GM18511 (cell line): ENCODE measurements around the gene LINGO3.

Experiments used
- ATAC-seq: cut with Tn5 transposase; IDR thresholded peaks from one replicate; pipeline ENCODE4 v1.9.1; 2021; ENCODE audit warnings: mild to moderate bottlenecking, moderate library complexity; ENCODE audit not compliant: unreplicated experiment

Gene LINGO3

DNA sequence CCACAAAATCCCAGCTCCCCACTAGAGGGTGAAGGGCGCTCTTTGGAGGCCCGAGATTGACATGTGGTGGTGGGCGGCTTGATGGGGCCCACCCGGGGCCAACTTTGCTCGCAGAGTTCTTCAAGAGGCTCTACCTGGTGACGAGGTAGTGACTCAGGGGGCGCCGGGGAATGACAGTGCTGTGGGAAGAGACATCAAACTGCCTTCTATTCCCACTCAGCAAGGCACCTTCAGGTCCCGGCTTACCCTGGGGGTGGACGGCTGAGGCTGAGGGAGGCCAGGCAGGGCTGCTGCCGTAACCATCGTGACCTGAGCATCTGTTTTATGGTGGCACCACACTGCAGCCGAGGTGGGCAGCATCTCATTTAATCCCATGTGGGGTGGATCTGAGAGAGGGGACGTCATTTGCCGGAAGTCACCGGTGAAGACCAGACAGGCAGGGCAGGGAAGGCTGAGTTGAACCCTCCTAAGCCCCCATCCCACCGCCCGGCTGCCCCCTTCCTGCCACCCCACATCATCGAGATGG, 1.6 kb downstream of the LINGO3 start:
- ATAC-seq = no peak

DNA sequence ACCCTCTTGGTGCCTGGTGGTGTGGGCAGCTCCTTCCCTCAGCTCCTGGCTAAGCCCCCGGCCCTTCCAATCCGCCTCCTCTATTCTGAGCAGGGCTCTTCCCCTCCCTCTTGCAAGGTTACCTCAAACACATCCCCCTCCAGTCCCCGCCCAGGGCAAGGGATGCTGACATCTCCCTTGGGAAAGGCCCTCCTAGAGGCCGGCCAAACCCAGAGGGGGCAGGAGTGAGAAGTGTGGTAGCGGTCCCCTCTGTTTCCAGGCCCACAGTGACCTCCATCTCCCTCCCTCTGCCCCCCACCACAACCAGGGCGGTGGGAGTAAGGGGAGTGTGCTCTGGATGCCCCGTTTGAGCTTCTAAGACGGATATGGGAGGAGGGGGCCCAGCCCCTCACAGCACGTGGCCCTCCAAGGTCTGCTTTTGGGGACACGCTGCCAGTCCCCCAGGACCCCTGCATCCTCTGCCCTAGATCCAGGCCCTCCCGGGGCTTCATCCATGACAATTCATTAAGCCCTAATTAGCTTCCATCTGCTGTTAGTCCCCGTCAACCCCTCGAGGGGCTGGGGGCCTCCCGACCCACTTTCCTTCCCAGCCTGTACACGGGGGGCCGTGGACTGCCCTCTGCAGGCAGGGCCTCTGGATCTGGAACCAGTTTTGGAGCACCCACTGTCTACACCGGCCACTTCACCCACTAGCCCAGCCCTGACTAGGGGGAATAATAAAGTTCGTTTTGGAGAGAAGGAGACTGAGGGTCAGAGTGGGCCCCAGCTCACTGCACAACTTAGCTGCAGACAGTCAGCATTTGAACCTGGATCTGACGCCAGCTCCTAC, 2.3 kb downstream of the LINGO3 start:
- ATAC-seq = no peak

DNA sequence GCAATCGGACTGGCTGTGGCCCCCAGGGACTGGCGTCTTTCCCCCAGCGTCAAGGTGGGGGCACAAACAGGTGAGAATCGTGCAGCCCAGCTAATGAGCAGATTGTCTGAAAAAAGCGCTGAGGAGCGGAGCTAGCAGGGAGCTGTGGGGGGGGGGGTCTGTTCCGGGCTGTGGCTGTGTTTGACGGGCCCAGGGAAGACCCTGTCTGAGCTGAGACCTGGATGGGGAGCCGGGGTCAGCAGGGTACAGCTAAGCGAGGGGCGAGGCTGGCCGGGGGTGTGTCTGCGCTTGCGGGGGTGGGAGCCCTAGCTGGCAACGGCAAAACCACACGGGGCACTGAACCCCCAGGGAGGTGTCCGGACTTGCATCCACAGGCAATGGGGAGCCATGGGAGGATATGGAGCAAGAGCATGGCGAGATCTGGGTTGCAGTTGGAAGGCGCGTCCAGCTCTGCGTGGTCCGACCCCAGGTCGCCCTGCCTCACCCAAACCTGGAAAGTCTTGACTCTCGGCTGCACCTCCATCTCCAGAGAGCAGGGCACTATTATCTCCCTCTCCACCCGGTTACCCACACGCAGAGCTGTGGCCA, 4.6 kb downstream of the LINGO3 start:
- ATAC-seq = no peak

DNA sequence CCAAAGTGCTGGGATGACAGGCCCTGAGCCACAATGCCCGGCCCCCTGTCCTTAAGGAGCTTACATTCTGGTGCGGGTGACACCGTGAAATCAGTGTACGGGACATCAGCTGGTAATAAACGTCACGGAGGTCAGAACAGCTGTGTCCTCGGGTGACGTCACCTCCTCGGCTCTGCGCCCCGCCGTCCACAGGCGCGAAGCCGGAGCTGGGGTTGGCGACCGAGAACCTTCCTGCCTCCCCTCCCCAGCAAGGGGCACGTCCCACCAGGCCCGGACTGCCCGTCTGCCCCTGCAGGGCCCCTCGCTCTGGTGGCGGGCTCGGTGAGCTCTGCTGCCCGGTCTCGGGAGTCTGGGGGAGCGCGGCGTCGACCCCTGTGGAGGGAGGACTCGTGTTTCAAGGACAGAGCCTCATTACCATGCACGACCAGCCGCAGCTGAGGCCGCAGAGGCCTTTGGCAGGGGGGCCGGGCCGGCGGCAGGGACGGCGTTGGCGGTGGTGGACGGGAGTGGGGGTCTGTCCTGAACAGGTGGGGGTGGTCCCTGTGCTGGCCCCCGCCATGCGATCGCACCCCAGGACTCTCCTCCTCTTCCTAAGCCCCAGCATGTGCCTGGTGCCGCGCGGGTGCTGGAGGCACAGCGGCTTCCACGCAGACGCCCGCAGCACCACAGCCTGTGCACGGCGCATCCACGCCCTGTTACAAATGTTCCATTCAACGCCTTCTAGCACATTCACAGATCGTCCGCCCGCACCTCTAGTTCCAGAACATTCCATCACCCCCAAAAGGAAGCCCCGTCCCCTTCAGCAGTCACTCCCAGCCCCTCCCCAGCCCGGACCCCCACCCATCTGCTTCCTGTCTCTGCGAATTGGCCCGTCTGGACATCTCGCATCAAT, 5.4 kb downstream of the LINGO3 start:
- no peak for ATAC-seq

DNA sequence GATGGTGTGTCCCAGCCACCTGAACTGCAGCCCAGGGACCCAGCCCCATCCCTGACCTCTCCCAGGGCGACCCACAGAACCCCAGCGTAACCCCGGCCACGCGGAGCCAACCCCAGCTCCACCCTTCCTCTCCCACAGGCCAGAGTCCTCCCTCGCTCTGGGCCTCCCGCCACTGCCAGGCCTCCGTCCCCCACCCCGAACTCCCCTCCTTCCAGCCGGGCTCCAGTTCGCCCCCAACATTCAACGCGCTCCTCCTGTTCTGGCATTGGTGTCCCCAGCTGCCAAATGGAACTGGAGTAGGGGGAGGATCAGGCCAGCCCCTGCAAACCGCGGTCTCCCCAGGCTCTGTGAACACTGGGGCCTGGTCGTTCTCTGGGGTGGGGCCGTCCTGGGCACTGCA, 7.4 kb downstream of the LINGO3 start:
- no peak for ATAC-seq

DNA sequence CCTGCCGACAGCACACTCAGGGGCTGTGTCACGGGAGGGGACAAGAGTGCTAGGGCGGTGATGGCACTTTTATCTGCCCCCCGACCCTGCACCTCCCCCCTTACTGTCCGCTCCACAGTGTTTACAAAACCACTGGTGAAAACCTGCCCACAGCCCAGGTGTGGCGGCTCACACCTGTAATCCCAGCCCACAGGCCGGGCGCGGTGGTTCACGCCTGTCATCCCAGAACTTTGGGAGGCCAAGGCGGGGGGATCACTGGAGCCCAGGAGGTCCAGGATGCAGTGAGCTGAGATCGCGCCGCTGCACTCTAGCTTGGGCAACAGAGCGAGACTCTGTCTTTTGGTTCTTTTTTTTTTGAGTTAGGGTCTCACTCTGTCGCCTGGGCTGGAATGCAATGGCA, 11.8 kb downstream of the LINGO3 start:
- ATAC-seq = no peak

DNA sequence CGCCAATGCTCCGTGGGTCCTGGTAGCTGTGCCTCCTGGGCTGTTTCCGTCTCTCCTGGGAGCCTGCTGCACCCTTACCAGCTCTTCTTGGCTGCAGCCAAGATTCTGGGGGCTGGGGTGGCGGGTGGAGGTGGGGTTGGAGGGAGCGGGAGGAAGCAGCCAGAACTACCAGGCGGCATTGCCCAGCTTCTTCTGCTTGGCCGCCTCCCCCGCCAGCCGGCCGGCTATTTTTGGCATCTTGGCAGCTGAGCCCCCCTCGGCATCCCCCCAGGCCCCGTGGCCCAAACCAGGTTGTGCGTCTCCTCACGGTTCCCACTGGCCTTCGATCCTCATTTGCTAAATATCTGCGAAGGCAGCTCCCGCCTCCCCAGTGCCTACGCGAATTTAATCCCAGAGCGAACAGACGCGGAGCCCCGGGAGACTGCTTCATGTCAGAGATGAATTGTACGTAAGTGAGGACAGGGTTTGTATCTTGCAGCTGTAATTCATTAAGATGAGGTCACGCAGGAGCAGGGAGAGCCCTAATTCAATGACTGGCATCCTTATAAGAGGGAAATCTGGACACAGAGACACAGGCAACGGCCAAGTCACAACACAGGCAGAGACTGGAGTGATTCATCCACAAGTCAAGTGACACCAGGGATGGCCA, 13.1 kb downstream of the LINGO3 start:
- no peak for ATAC-seq

DNA sequence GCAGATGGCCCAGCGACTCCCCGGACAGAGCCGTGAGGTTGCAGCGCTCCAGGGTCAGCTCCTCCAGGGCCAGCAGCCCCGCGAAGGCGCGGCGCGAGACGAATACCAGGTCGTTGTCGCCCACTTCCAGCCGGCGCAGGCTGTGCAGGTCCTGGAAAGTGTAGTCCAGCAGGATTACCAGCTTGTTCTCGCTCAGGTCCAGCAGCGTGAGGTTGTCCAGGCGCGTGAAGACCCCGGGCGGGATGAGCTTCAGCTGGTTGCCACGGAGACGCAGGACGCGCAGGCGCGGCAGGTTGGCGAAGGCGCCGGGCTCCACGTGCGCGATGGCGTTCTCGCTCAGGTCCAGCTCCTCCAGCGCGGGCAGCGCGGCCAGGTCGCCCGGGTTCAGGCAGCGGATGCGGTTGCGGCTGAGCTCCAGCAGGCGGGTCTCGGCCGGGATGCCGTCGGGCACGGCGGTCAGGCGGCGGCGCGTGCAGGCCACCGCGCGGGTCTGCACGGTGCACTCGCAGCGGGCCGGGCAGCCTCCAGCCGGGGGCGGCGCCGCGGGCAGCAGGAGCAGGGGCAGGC, 16.7 kb downstream of the LINGO3 start:
- no peak for ATAC-seq

DNA sequence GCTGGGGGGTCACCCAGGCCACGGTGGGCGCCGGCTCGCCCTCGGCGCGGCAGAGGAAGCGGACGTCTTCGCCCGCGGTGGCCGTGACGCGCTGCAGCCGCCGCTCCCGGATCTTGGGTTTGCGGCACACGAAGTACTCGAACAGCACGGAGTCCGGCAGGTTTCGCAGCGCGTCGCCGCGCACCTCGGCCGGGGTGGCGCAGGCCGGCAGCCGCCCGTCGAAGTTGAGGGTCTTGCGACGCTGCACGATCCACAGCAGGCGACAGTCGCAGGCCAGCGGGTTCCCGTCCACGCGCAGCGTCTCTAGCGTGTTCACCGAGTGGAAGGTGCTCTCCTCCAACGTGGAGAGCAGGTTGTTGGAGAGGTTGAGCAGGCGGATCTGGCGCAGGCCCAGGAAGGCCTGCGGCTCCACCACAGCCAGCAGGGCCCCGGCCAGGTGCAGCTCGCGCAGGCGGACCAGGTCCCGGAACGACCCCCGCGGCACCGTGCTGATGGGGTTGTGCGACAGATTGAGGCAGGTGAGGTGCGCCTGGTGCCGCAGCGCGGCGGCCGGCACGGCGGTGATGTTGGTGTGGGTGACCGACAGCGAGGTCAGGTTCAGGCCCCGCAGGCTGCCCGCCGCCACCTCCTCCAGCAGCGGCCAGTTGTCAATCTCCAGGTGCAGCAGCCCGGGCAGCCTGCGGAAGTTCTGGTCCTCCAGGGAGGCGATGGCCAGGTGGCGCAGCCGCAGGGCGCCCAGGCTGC, 17.3 kb downstream of the LINGO3 start:
- ATAC-seq = no peak

DNA sequence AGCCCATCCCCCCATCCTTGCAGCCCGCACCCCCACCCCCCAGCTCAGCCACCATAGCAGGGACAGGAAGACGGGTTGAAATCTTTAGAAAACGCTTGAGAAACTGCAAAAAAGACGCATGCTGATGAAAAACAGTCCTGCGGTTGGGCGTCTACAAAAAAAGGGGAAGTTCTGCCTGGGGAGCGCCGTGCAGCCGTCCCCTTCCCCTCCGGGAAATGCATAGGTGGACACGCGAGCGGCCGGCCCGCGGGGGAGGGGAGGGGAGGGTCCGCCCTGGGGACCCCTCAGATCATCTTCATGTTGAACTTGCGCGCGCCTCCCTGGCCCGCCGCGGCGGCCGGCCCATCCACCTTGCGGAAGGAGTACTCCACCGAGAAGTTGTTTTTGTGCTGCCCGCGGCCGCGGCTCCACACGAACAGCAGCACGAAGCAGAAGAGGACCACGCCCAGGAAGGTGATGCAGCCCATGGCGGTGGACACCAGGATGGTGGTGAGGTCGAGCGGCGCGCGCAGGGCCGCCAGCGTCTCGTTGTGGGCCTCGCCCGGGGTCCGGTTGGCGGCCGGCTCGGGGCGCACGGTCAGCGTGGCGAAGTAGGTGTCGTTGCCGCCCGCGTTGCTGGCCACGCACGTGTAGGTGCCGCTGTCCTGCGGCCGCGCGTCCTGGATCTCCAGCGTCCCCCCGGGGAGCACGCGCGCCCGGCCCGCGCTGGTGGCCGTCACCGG, 18.1 kb downstream of the LINGO3 start:
- ATAC-seq = peak; percentile 49

DNA sequence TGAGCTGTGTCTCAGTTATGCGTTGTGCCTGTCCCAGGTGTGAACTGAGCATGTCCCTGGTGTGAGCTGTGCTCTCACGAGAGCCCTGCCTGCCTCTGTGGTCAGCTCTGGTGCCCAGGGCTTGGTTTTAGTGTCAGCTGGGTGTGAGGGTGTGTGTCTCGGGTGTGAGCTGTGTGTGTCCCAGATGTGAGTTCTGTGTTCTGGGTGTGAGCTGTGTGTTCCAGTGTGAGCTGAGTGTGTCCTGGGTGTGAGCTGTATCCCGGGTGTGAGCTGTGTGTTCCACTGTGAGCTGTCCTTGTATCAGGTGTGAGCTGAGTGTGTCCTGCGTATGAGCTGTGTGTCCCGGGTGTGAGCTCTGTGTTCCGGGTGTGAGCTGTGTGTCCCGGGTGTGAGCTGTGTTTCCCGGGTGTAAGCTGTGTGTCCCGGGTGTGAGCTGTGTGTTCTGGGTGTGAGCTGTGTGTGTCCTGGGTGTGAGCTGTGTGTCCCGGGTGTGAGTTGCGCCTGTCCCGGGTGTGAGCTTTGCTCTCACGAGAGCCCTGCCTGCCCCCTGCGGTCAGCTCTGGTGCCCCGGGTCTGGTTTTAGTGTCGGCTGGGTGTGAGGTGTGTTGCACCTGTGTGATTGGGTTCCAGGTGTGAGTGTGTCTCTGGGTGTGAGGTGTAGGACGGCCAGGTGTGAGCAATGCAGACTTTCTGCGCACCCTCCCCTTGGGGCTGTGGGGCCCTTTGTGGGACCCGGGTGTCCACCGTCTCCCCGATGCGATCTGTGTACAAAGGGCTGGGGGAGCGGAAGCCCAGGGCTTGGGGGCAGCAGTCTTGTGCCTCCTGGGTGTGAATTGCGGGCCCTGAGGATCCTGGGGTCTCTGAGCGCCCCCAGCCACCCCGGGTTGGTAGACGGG, 18.9 kb downstream of the LINGO3 start:
- peak; percentile 24 for ATAC-seq

DNA sequence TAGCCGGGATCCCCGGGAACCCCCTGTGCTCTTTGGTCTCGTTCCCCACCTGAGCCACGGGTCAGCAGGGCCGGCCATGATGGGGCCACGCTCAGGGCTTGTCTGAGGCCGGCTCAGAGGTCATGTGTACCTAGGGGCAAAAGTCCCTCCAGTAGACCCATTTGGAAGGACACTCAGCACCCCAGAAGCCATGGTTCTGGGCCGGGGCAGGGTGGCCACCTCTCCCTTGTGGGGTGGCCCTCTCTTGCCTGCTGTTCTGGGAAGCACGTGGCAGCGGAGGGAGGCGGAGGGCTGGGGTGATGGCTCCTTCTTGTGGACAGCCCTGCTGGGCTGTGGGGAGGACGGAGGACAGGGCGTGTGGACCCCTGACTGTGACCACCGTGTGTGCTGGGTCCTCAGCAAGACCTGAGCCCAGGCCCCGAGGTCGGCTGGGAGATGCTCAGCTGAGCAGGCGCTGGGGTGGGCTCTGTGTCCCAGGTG, 19.6 kb downstream of the LINGO3 start:
- no peak for ATAC-seq

DNA sequence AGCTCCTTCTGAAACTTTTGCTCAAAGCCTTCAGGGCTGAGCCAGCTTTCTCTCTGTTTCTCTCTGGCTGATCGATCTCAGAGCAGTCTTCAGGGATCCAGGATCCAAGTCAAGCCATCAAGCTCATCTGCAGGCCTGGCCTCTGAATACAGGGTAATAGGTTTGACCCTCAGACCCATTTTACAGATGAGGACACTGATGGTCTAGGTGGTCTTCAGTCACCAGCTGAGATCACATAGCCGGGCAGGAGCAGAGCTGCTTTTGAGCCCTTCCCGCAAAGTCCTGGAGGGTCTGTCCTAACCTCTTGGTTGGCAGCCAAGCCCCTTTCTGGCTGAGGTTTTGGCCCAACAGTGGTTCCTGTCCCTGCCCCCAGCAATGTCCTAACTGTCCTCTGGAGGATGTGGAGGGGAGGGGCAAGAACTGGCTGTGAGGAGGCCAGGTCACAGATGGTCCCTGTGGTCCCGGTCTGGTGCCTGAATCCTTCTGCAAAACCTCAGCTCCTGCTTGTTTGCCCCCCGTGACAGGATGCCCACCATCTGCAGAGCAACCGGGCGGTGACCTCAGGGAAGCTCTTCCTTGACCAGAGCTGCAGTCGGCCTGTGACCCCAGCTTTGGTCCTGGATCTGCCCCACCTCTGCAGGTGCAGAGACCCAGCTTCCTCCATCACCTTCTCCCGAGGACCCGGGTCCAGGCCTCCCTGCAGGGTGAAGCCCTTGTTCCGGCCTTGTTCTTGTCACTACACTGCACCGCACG, 20.2 kb downstream of the LINGO3 start:
- ATAC-seq = no peak

DNA sequence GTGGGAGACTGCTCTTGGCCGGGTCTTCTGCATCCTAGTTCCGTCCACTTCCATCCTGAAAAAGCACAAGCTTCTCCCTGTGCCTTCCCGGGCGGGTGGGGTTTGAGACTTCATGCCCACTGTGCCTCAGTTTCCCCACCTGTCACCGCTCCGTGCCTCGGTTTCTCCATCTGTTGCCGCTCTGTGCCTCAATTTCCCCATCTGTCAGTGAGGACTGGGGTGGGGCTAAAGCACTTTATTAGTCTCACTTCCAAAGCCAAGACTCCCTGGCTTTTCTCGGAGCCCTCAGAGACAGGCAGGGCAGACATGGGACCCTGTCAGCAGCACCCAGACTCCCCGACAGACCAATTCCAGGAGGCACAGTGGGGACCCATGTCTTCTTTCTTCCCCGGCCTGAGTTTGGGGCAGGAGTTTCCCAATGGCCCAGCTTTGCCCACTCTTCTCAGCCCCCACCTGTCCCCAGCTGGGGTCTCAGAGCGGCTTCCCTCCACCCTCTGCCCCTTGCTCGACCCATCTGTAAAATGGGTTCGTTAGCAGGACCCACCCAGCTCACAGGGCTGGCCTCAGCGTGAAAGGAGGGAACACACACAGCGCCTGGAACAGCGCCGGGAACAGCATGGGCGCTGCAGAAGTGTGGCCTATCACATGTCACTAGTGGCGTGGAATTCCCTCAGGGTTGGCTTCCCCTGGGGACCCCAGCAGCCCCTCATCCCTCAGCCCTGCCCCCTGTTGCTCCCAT, 21.4 kb downstream of the LINGO3 start:
- no peak for ATAC-seq

DNA sequence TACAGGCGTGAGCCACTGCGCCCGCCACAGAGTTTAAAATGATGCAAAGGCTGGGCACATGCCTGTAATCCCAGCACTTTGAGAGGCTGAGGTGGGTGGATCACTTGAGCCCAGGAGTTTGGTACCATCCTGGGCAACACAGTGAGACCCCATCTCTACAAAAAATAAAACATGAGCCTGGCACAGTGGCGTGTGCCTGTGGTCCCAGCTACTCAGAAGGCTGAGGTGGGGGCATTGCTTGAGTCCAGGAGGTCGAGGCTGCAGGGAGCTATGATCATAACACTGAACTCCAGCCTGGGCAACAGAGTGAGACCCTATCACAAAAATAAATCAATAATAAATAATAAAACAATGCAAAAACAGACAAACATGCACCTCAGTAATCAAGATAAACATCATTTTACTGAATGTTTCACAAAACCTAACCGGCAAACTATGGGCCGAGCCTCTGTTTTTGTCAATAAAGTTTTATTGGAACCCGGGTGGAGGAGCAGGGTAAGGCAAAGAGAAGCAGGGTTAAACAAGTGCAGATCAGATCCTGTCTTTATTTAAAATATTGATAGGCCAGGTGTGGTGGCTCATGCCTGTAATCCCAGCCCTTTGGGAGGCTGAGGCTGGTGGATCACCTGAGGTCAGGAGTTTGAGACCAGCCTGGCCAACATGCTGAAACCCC, 24.0 kb downstream of the LINGO3 start:
- ATAC-seq = no peak

DNA sequence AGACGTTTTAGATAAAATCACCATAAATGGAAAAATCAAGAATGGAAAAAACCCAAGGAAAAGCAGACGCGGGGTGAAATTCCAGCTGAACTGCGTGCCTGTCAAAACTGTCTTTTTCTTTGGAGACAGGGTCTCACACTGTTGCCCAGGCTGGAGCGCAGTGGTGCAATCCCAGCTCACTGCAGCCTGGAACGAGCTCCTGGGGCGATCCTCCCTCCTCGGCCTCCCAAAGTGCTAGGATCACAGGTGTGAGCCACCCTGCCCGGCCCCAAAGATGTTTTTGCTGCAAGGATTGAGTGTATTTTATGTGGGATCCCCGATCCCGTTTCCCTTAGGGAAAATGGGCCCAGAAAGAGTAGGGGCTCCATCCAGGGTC, 25.1 kb downstream of the LINGO3 start:
- ATAC-seq = no peak
